ENCODE data around the gene PTPN3.
"Not testable (repeated sequence)": the region's sequence is repeated elsewhere in the genome, so short reads cannot be mapped to it uniquely, and the experiment has no call there.

The PTPN3 gene

DNA sequence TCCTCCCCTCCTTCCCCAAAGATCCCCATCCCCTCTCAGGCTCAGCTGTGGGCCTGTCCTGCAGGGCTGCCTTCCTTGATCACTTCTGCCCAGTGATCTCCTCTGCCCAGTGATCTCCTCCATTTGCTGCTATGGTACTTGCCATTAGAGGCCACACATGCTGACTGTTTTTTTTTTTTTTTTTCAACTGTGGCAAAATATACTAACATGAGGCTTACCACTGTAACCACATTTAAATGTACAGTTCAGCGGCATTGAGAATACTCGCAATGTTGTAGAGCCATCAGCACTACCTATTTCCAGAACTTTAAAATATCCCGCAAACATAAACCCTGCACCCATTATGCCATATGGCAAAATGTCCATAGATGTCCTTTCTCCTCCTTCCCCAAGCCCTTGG lies 115.5 kb downstream of the PTPN3 start:
- no peak for DNase-seq

- DNase-seq: no peak
Measured at GRCh38 chr9:109382182-109382581, 115.9 kb downstream of the PTPN3 start.

DNA sequence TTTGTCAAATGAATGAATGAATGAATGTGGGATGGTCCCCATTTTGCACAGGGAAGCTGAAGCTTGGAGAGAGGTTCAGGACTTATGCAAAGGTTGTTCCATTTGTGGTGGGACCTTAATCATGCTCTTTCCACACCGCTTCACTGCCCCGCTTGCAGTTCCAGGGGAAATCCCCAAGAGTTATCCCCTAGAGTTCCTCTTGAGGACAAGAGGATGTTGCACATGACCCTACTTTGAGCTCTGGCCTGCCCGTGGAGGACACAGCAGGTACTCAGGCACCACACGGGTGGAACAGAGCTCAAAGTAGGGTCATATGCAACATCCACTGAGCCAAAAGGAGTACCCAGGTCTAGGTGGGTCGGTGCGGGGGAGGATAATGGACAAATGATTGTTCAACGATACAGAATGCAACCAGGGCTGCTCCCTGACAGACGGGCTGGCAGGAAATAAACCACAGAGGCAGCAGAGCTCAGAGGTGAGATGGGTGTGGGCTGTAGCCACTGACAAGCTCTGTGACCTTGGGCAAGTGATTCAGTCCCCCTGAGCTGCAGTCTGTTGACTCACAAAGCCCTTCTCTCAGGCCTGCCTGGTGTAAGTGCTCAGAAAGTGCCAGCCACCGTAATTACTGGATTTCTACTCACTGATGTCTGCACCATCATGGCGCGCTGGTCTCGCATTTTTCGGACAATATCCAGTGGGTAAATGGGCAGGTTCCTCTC lies 116.9 kb downstream of the PTPN3 start:
- no peak for DNase-seq

- no peak for DNase-seq
Measured at GRCh38 chr9:109379513-109379912, 118.6 kb downstream of the PTPN3 start.

GRCh38 chr9:109378316-109378715 lies 119.8 kb downstream of the PTPN3 start:
- no peak for DNase-seq

GRCh38 chr9:109372246-109372645 lies 125.9 kb downstream of the PTPN3 start:
- DNase-seq: no peak

- DNase-seq: no peak
Measured at GRCh38 chr9:109371374-109371773, 126.7 kb downstream of the PTPN3 start.

- DNase-seq: no peak
Measured at GRCh38 chr9:109369285-109369684, 128.8 kb downstream of the PTPN3 start.

DNA sequence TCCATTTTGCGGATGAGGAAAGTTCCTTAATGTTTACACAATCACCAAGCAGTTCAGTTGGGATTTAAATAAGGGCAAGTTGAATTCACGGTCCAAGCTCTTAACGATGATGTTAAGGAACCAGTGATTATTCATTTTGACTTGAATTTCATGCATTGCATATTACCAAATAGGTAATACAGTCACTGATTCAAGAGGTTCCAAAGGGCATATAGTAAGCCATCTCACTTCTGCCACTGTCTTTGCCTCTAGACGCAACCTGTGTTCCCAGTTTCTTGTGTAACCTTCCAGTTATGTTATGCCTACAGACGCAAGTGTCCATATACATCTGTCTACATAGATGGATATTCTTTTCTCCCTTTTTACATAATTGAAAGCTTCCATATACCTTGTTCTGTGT lies 137.3 kb downstream of the PTPN3 start:
- DNase-seq: no peak

DNA sequence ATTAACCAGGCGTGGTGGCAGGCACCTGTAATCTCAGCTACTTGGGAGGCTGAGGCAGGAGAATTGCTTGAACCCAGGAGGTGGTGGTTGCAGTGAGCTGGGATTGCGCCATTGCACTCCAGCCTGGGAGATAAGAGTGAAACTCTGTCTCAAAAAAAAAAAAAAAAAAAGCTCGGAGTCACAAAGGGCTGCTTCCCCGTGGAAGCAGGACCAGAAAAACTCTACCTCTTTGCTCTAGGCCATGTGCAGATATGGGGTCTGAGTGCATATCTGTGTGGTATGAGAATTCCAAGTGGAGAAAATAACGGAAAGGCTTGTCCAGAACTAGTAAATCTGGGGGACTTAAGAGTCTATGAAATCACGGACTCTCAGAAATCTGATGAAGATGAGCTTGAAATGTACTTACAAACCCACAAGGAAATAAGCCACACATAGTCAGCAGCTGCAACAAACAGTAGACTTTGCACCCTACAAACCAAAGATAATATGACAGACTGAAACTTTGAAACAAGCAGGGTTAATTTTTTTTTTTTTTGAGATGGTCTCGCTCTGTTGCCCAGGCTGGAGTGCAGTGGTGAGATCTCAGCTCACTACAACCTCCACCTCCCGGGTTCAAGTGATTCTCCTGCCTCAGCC lies 139.0 kb downstream of the PTPN3 start:
- not testable (repeated sequence) for DNase-seq

- DNase-seq: peak; percentile 66
Measured at GRCh38 chr9:109355564-109356297, 142.4 kb downstream of the PTPN3 start.

- no peak for DNase-seq
Measured at GRCh38 chr9:109354190-109354589, 143.9 kb downstream of the PTPN3 start.

DNA sequence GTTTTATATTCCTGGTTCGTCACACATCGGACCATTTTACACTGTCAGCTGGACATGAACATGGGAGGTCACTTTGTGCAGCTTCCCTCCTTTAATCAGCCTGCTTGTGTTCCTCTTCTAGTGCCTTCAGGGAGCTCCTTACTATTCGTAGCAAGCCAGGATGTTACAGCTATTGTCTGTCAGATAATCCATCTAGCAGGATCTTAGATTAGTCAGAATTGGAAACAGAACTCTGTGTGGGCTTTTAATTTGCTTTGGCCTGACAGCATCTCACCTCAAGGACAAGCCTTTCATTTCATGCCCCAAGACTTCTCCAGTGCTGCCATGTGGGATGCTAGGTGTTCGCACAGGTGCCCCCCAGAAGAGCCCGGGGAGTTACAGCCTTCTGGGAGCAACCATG lies 147.1 kb downstream of the PTPN3 start:
- DNase-seq: no peak

DNA sequence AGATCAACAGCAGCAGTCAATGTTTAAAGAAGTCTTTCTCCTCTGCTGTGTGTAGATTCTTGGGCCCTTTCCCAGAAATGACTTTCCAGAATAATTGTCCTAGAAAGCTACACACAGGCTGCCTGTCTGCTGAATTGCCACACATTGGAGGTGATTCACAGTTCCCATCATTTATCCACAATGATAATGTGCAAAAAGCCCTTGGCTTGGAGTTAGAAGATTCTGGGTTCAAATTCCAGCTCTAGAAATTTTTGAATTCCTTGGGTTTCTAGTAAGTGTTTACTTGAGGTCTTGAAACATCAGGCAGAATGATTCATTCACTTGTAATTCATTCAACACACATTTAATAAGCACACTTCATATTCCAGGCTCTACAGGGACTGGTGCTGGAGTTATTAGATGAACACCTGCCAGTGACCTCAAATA lies 148.7 kb downstream of the PTPN3 start:
- peak; percentile 49 for DNase-seq

DNA sequence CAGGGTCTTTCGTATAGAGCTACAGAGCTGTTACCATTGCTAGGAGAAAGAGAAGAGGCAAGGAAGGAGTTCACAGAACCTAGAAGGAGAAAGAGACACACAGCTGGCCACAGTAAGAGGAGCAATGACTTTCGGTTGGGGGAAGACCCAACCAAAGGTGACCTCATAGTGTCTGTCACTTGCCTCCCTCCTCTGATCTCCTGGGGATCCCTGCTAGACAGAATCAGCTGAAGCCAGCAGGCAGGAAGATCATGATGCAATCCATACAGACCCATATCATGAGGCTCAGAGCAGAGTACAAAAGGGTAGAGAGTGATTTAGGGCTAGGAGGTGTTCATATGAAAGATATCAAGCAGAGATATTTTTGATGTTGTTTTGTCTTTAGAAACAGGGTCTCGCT lies 151.2 kb downstream of the PTPN3 start:
- no peak for DNase-seq

DNA sequence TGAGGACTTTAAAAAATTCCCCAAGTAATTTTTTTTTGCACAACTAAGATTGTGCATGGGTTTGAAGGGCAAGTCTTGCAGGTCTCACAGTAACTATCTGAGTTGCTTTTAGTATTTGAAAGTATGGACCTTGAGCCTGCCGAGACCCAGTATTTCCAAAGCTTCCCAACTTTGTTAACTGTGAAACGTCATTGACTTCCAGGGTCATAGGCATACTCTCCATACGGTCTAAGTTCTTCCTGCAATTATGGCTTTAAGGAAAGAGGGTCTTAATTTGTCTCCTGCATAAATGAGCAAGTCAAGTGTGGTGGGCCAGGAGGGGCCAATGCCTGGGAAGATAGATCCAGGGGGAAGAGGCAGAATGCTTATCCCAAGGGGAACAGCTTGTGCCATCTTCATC lies 153.2 kb downstream of the PTPN3 start:
- DNase-seq: no peak

DNA sequence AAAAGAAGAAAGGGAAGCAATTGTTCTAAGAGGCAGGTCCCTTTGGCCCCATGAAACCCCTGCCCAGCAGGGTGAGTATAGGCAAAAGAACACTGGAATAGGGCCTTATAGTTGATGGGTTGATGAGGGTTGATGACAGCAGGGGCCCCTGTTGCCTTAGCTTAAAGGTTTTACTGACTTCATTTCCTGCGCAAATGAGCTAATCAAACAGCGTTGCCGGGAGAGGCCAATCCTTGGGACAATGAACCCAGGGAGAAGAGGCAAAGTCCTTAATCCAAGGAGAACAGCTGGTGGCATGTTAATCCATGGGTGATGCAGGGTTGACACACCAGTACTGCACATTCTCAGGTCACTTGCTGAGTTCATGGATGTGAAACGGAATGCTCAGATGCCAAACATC lies 155.2 kb downstream of the PTPN3 start:
- DNase-seq: peak; percentile 7

DNA sequence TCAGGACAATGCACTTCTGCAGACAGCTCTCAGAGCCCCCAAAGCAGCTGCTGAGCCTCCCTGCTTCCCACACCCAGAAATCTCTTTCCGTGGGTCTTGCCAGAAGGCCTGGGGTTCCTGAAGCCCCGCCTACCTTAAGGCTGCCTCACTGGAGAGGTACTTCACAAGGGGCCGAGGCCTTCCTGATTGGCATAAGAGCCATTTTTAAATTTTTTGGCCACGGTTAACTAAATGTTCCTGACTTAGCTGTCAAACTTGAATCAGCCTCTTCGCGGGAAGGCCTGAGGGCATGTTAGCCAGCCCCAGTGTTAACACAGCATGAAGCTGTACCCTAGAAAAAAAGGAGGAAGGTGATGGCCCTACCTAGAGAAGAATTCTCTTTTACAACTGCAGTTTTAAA lies 156.5 kb downstream of the PTPN3 start:
- DNase-seq: no peak

- peak; percentile 12 for DNase-seq
Measured at GRCh38 chr9:109340979-109341378, 157.1 kb downstream of the PTPN3 start.

- DNase-seq: no peak
Measured at GRCh38 chr9:109336409-109336808, 161.7 kb downstream of the PTPN3 start.

- DNase-seq: no peak
Measured at GRCh38 chr9:109335929-109336328, 162.2 kb downstream of the PTPN3 start.

GRCh38 chr9:109335121-109335520 lies 163.0 kb downstream of the PTPN3 start:
- DNase-seq: no peak

GRCh38 chr9:109331353-109331752 lies 166.8 kb downstream of the PTPN3 start:
- peak; percentile 91 for DNase-seq

DNA sequence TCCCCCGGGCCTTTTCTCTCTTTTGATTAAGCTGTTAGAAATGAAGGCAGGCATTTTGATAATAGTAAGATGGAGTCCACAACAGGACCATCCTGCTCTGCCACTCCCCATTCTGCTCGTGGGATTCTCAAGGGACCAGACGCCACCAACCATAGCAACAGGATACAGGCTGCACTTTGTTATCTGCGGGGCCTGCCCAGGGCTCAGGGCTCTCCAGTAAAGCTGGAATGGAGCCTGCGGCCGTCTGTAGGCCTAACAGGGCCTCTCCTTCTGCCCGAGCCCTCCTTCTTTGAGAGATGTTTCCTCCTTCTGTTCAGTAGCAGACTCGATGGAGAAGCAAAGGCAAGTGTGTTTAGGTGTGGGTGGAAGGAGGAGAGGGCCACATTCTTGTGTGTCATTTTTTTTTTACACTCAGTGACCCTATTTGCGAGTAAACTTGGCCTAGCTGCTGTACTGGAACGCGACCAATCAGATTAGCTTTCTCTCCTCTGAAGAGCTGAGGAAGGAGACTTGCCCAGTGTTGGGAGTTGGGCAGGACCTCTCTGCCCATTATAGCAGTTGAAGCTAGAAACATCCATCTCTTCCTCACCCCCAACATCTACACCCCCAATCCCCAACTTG lies 168.4 kb downstream of the PTPN3 start:
- DNase-seq: peak; percentile 44
